A673 (cell line): ENCODE measurements around the gene UBL4B. TPM values are rescaled to one million over a fixed set of nuclear protein-coding genes. Genes with fewer than 3 reads are reported as not detected.
A peak's percentile ranks its signal among the peaks of the same experiment; 100 is the strongest.

ENCODE experiments used
- BruUV-seq: library from RNA; stranded (reverse); fragments of 400-500 nt; replicated peaks from 2 replicates; lab custom pipeline; 2021; lab: Mats Ljungman, UMichigan
- CTCF ChIA-PET: fragments of 300-600 bp; sonication (Branson Sonifier 250); formaldehyde crosslinking; loops from one replicate; lab custom pipeline; 2022; ENCODE audit warnings: antibody characterized with exemption; lab: Charles Lee
- POLR2A ChIA-PET: fragments of 300-600 bp; sonication (Branson Sonifier 250); formaldehyde crosslinking; loops from one replicate; lab custom pipeline; 2022; ENCODE audit warnings: antibody characterized with exemption; ENCODE audit not compliant: low non-redundant PET; lab: Charles Lee
- DNase-seq: peaks from one replicate; pipeline ENCODE4 v3.0.0-alpha.2; 2015; ENCODE audit warnings: low spot score
- H3K27ac ChIP-seq: fragments of 200-600 bp; sonication (generic); 2 replicates; pipeline ENCODE4 v1.5.1; 2016; ENCODE audit warnings: mixed run types, low read depth, mild to moderate bottlenecking, mixed read lengths, antibody characterized with exemption, low read length; ENCODE audit not compliant: poor library complexity, severe bottlenecking
- H3K27me3 ChIP-seq: fragments of 200-600 bp; sonication (generic); replicated peaks from 2 replicates; pipeline ENCODE4 v1.6.1; 2017; ENCODE audit warnings: mixed run types, low read depth, mild to moderate bottlenecking, mixed read lengths, antibody characterized with exemption, low read length; ENCODE audit not compliant: insufficient read depth, poor library complexity
- H3K36me3 ChIP-seq: fragments of 200-600 bp; sonication (generic); 2 replicates; pipeline ENCODE4 v1.6.1; 2016; ENCODE audit warnings: mixed run types, mild to moderate bottlenecking, mixed read lengths, antibody characterized with exemption, low read length; ENCODE audit not compliant: insufficient read depth, poor library complexity, severe bottlenecking
- H3K4me1 ChIP-seq: fragments of 200-600 bp; sonication (generic); 2 replicates; pipeline ENCODE4 v1.6.1; 2017; ENCODE audit warnings: mixed run types, mild to moderate bottlenecking, mixed read lengths, antibody characterized with exemption, low read length; ENCODE audit not compliant: insufficient read depth, poor library complexity, severe bottlenecking
- H3K4me3 ChIP-seq: fragments of 200-600 bp; sonication (generic); 2 replicates; pipeline ENCODE4 v1.5.1; 2016; ENCODE audit warnings: low read depth, mixed run types, mild to moderate bottlenecking, mixed read lengths, low read length; ENCODE audit not compliant: poor library complexity, severe bottlenecking
- H3K9me3 ChIP-seq: fragments of 200-600 bp; sonication (generic); 2 replicates; pipeline ENCODE4 v1.6.1; 2016; ENCODE audit warnings: mixed run types, low read depth, mild to moderate bottlenecking, mixed read lengths, antibody characterized with exemption, low read length; ENCODE audit not compliant: poor library complexity, severe bottlenecking
- EZH2 ChIP-seq: fragments of 200-600 bp; sonication (generic); IDR thresholded peaks from 2 replicates; pipeline ENCODE4 v1.6.1; 2017; ENCODE audit warnings: borderline replicate concordance, low read depth, mild to moderate bottlenecking, mixed read lengths, antibody characterized with exemption, low read length; ENCODE audit not compliant: poor library complexity, severe bottlenecking
- intact Hi-C: fragments of 100-400 bp; cut with micrococcal nuclease; formaldehyde crosslinking; loops from one replicate; pipeline ENCODE4 v1.10.0; 2022; ENCODE audit not compliant: unreplicated experiment
- total RNA-seq: library from RNA; stranded (reverse); gene quantifications from 2 replicates; pipeline ENCODE4 v1.2.3, GENCODE V29; 2021
- TF ChIP-seq, protein P1 (sequence below): fragments of 300-800, 200-600 bp; sonication (generic); conservative IDR thresholded peaks from 2 replicates; pipeline ENCODE4 v1.5.1; 2017; ENCODE audit warnings: low read depth, mild to moderate bottlenecking, antibody characterized with exemption, low read length, moderate library complexity, mixed read lengths

Gene UBL4B
- total RNA-seq, 1 experiment from 2014 or later = not detected

DNA sequence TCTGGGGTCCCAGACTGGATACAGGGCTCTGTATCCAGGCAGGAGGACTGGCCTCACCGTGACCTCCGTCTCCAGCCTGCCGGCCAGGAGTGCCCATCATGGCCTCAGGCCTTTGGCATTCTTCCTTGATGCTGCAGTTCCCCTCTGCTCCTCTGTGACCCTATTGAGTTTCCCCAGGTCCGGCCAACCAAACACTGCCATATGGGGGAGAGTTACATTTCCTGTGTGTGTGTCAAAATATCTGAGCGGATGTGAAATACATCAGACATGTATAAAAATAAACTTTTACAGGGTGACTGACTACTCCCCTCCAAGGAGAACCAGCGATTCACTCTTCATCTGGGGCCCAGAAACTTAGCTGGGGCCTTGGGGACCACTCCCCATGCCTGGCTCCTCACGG, 10.2 kb upstream of the UBL4B start:
- intact Hi-C loops = no loop called here
- Histone ChIP-seq H3K27me3 (peaks cover 8% of the 10 kb centered on the region), H3K9me3 (no peaks in the 10 kb centered on the region), H3K36me3 (no peaks in the 10 kb centered on the region), H3K27ac (no peak overlapping the region), H3K4me3 (no peak overlapping the region), H3K4me1 (no peaks in the 10 kb centered on the region)
- TF ChIP-seq, protein P1, sequence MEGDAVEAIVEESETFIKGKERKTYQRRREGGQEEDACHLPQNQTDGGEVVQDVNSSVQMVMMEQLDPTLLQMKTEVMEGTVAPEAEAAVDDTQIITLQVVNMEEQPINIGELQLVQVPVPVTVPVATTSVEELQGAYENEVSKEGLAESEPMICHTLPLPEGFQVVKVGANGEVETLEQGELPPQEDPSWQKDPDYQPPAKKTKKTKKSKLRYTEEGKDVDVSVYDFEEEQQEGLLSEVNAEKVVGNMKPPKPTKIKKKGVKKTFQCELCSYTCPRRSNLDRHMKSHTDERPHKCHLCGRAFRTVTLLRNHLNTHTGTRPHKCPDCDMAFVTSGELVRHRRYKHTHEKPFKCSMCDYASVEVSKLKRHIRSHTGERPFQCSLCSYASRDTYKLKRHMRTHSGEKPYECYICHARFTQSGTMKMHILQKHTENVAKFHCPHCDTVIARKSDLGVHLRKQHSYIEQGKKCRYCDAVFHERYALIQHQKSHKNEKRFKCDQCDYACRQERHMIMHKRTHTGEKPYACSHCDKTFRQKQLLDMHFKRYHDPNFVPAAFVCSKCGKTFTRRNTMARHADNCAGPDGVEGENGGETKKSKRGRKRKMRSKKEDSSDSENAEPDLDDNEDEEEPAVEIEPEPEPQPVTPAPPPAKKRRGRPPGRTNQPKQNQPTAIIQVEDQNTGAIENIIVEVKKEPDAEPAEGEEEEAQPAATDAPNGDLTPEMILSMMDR = no peak
- no peak for TF ChIP-seq EZH2
- BruUV-seq = no TSS peak
- POLR2A ChIA-PET = no interaction called here
- DNase-seq = no peak
- CTCF ChIA-PET = interaction anchor here (1.3 kb wide), 1 partner anchor 14 kb away, joined by 3 read pairs; no protein-coding TSS in a partner anchor

DNA sequence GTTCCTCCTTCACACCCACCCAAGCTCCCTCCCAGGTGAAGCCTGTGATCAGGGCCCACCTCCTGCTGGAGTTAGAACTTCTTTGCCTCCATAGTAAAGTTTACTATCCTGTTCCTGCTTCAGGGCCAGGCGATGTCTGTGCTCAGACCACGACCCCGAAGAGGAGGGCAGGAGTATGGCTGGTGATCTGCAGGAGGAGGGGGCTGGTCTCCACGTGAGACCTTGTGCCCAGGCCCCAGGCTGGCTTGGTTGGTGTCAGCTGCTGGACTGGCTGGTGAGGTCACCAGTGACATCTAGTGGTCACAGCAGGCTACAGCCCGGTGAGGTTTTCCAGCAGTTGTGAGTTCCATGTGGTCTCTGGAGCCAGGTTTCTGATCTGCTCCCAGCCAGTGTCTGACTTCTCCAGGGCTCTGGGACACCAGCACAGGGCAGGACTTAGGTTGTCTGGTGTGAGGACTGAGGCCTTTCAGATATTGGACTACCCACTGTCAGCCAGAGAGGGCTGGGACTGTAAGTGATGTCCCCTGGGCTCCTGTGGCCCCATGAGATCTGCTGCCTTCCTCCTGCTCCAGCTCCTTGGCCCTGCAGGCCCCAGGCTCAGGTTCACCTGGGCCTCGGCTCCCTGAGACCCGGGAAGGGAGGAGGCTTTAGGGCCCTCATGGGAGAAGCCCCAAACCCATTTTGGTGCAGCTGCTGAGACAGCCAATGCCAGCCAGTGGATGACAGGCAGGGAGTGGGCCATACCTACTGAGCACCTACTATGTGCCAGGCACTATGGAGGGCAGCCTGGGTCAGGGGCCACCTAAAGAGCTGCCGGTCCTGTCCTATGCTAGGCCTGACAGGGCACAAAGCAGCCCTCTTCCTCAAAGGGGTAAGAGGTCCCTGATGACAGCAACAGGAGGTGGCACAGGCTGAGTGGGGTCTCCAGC, 6.0 kb upstream of the UBL4B start:
- CTCF ChIA-PET = interaction anchor here (1.3 to 2.0 kb wide), 3 partner anchors 16 to 76 kb away, joined by 6 to 15 read pairs (median 7); no protein-coding TSS in a partner anchor
- no peak for TF ChIP-seq EZH2
- TF ChIP-seq, protein P1 = peak; percentile 94
- DNase-seq = peak; percentile 74
- H3K27ac ChIP-seq = no peak overlapping the region
- H3K36me3 ChIP-seq = no peaks in the 10 kb centered on the region
- POLR2A ChIA-PET = no interaction called here
- H3K9me3 ChIP-seq = no peaks in the 10 kb centered on the region
- intact Hi-C loops = loop anchor here (1.0 kb wide), 1 partner anchor 53 kb away; no protein-coding TSS in a partner anchor
- no peaks in the 10 kb centered on the region for H3K4me1 ChIP-seq
- H3K27me3 ChIP-seq = peaks cover 41% of the 10 kb centered on the region
- BruUV-seq = no TSS peak
- no peak overlapping the region for H3K4me3 ChIP-seq

- no peaks in the 10 kb centered on the region for H3K9me3 ChIP-seq
- BruUV-seq = no TSS peak
- POLR2A ChIA-PET = no interaction called here
- intact Hi-C loops = no loop called here
- H3K4me3 ChIP-seq = no peak overlapping the region
- peaks cover 58% of the 10 kb centered on the region for H3K27me3 ChIP-seq
- DNase-seq = no peak
- no peaks in the 10 kb centered on the region for H3K36me3 ChIP-seq
- CTCF ChIA-PET = no interaction called here
- H3K4me1 ChIP-seq = no peaks in the 10 kb centered on the region
- no peak overlapping the region for H3K27ac ChIP-seq
- no peak for TF ChIP-seq EZH2
- TF ChIP-seq, protein P1 = no peak
Observed at GRCh38 chr1:110107867-110108469, 4.3 kb upstream of the UBL4B start.
